GM12878 (cell line): ENCODE measurements around the gene UBE2QL1.

Experiments
- HDAC2 ChIP-seq: fragments of 200-600 bp; sonication (generic); IDR thresholded peaks from 2 replicates; pipeline ENCODE4 v1.6.1; 2017
- POLR2AphosphoS5 ChIP-seq: IDR thresholded peaks from 2 replicates; pipeline ENCODE4 v1.6.1; 2011; ENCODE audit warnings: mild to moderate bottlenecking, low read length, inconsistent platforms
- TF ChIP-seq, protein P1 (sequence below): IDR thresholded peaks from 2 replicates; pipeline ENCODE4 v1.6.1; 2012; ENCODE audit warnings: mild to moderate bottlenecking, low read depth, low read length
- TF ChIP-seq, protein P2 (sequence below), 3 experiments: IDR thresholded peaks in 2 of 3; conservative IDR thresholded peaks in 1 of 3; 2 replicates each; pipeline ENCODE4 v1.5.1; 2011; ENCODE audit warnings: low read depth in 3 of 3, low read length in 3 of 3, mild to moderate bottlenecking in 3 of 3, control low read depth in 2 of 3, moderate library complexity in 2 of 3, inconsistent platforms in 1 of 3, mixed read lengths in 1 of 3; ENCODE audit not compliant: control insufficient read depth in 2 of 3, insufficient read depth in 1 of 3; ENCODE audit errors: extremely low read depth in 1 of 3
- TF ChIP-seq, protein P3 (sequence below): IDR thresholded peaks from 2 replicates; pipeline ENCODE4 v1.6.1; 2012; ENCODE audit warnings: improper control_type of control experiment, low read depth, low read length; ENCODE audit not compliant: insufficient replicate concordance

DNA sequence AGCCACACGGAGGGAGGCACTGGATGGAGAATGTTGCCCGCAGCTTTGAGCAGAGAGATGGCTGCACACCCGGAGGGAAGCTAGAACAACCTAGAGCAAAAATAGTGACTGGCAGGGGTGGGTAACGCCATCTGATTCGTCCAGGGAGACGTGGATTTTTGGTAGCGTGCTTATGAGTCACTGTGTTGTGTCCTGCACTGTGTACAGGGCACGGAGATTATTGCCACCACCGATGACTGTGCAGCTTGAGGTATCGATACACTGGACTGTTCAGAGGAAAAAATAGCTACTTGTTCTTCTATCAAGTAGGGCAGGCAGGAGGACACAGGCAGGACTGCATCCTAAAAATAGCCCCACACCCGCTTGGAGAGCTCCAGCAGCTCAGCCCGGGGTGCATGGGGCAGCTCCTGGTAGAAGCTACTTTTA is 6.0 kb downstream of the UBE2QL1 start:
- TF ChIP-seq HDAC2 (no peak), POLR2AphosphoS5 (no peak)
- TF ChIP-seq, protein P1, sequence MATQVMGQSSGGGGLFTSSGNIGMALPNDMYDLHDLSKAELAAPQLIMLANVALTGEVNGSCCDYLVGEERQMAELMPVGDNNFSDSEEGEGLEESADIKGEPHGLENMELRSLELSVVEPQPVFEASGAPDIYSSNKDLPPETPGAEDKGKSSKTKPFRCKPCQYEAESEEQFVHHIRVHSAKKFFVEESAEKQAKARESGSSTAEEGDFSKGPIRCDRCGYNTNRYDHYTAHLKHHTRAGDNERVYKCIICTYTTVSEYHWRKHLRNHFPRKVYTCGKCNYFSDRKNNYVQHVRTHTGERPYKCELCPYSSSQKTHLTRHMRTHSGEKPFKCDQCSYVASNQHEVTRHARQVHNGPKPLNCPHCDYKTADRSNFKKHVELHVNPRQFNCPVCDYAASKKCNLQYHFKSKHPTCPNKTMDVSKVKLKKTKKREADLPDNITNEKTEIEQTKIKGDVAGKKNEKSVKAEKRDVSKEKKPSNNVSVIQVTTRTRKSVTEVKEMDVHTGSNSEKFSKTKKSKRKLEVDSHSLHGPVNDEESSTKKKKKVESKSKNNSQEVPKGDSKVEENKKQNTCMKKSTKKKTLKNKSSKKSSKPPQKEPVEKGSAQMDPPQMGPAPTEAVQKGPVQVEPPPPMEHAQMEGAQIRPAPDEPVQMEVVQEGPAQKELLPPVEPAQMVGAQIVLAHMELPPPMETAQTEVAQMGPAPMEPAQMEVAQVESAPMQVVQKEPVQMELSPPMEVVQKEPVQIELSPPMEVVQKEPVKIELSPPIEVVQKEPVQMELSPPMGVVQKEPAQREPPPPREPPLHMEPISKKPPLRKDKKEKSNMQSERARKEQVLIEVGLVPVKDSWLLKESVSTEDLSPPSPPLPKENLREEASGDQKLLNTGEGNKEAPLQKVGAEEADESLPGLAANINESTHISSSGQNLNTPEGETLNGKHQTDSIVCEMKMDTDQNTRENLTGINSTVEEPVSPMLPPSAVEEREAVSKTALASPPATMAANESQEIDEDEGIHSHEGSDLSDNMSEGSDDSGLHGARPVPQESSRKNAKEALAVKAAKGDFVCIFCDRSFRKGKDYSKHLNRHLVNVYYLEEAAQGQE, result no peak
- TF ChIP-seq, protein P2, sequence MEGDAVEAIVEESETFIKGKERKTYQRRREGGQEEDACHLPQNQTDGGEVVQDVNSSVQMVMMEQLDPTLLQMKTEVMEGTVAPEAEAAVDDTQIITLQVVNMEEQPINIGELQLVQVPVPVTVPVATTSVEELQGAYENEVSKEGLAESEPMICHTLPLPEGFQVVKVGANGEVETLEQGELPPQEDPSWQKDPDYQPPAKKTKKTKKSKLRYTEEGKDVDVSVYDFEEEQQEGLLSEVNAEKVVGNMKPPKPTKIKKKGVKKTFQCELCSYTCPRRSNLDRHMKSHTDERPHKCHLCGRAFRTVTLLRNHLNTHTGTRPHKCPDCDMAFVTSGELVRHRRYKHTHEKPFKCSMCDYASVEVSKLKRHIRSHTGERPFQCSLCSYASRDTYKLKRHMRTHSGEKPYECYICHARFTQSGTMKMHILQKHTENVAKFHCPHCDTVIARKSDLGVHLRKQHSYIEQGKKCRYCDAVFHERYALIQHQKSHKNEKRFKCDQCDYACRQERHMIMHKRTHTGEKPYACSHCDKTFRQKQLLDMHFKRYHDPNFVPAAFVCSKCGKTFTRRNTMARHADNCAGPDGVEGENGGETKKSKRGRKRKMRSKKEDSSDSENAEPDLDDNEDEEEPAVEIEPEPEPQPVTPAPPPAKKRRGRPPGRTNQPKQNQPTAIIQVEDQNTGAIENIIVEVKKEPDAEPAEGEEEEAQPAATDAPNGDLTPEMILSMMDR (IDR thresholded peaks at IDR 0.05 in 2 of 3, conservative IDR thresholded peaks at IDR 0.05 in 1 of 3; ENCODE audit: control insufficient read depth in 2 of 3, extremely low read depth in 1 of 3, insufficient read depth in 1 of 3, low read depth in 3 of 3, low read length in 3 of 3), result no peak
- TF ChIP-seq, protein P3, sequence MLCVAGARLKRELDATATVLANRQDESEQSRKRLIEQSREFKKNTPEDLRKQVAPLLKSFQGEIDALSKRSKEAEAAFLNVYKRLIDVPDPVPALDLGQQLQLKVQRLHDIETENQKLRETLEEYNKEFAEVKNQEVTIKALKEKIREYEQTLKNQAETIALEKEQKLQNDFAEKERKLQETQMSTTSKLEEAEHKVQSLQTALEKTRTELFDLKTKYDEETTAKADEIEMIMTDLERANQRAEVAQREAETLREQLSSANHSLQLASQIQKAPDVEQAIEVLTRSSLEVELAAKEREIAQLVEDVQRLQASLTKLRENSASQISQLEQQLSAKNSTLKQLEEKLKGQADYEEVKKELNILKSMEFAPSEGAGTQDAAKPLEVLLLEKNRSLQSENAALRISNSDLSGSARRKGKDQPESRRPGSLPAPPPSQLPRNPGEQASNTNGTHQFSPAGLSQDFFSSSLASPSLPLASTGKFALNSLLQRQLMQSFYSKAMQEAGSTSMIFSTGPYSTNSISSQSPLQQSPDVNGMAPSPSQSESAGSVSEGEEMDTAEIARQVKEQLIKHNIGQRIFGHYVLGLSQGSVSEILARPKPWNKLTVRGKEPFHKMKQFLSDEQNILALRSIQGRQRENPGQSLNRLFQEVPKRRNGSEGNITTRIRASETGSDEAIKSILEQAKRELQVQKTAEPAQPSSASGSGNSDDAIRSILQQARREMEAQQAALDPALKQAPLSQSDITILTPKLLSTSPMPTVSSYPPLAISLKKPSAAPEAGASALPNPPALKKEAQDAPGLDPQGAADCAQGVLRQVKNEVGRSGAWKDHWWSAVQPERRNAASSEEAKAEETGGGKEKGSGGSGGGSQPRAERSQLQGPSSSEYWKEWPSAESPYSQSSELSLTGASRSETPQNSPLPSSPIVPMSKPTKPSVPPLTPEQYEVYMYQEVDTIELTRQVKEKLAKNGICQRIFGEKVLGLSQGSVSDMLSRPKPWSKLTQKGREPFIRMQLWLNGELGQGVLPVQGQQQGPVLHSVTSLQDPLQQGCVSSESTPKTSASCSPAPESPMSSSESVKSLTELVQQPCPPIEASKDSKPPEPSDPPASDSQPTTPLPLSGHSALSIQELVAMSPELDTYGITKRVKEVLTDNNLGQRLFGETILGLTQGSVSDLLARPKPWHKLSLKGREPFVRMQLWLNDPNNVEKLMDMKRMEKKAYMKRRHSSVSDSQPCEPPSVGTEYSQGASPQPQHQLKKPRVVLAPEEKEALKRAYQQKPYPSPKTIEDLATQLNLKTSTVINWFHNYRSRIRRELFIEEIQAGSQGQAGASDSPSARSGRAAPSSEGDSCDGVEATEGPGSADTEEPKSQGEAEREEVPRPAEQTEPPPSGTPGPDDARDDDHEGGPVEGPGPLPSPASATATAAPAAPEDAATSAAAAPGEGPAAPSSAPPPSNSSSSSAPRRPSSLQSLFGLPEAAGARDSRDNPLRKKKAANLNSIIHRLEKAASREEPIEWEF, result no peak
